Neural cell (in vitro differentiated cells): Measurements from ENCODE around the gene SLC12A5. TPM values are rescaled to one million over a fixed set of nuclear protein-coding genes. Genes with fewer than 3 reads are reported as not detected.

Experiments
- H2AFZ ChIP-seq: fragments of 200-600, 300-800 bp; sonication (generic), shearing (Covaris generic); 2 replicates; pipeline ENCODE4 v1.6.0; 2014; ENCODE audit warnings: low read depth, mild to moderate bottlenecking, antibody characterized with exemption, low read length, moderate library complexity
- H3F3A ChIP-seq: fragments of 200-600 bp; shearing (Covaris generic); 2 replicates; pipeline ENCODE4 v1.6.1; 2016; ENCODE audit warnings: mild to moderate bottlenecking, moderate library complexity, mixed read lengths, antibody characterized with exemption, low read length; ENCODE audit not compliant: insufficient read depth, poor library complexity, severe bottlenecking
- H3K27ac ChIP-seq: fragments of 200-600, 300-800 bp; sonication (generic), shearing (Covaris generic); 2 replicates; pipeline ENCODE4 v1.5.1; 2014; ENCODE audit warnings: mild to moderate bottlenecking, low read length, moderate library complexity
- H3K27me3 ChIP-seq: fragments of 300-800, 200-600 bp; sonication (generic), shearing (Covaris generic); 2 replicates; pipeline ENCODE4 v1.6.0; 2014; ENCODE audit warnings: mild to moderate bottlenecking, low read depth, low read length, moderate library complexity; ENCODE audit not compliant: insufficient read depth
- H3K36me3 ChIP-seq: fragments of 300-800, 200-600 bp; sonication (generic), shearing (Covaris generic); 2 replicates; pipeline ENCODE4 v1.5.1; 2014; ENCODE audit warnings: mild to moderate bottlenecking, antibody characterized with exemption, low read length, moderate library complexity; ENCODE audit not compliant: insufficient read depth
- H3K4me2 ChIP-seq: fragments of 300-800, 200-600 bp; sonication (generic), shearing (Covaris generic); 2 replicates; pipeline ENCODE4 v1.6.0; 2014; ENCODE audit warnings: mild to moderate bottlenecking, low read length
- H3K4me3 ChIP-seq: fragments of 300-800, 200-600 bp; sonication (generic), shearing (Covaris generic); 2 replicates; pipeline ENCODE4 v1.5.1; 2014; ENCODE audit warnings: mild to moderate bottlenecking, low read length, moderate library complexity
- H3K79me2 ChIP-seq: fragments of 200-600 bp; shearing (Covaris generic); replicated peaks from 2 replicates; pipeline ENCODE4 v1.6.0; 2014; ENCODE audit warnings: mild to moderate bottlenecking, low read length, moderate library complexity; ENCODE audit not compliant: insufficient read depth
- H3K9ac ChIP-seq: fragments of 300-800, 200-600 bp; sonication (generic), shearing (Covaris generic); 2 replicates; pipeline ENCODE4 v1.6.1; 2016; ENCODE audit warnings: mild to moderate bottlenecking, low read length, mixed read lengths
- H3K9me2 ChIP-seq: fragments of 200-600 bp; shearing (Covaris generic); 2 replicates; pipeline ENCODE4 v1.6.1; 2016; ENCODE audit warnings: mild to moderate bottlenecking, low read length, mixed read lengths; ENCODE audit not compliant: insufficient read depth
- H3K9me3 ChIP-seq: fragments of 200-600, 300-800 bp; sonication (generic), shearing (Covaris generic); 2 replicates; pipeline ENCODE4 v1.6.1; 2016; ENCODE audit warnings: mild to moderate bottlenecking, mixed run types, low read length, moderate library complexity, mixed read lengths
- H4K20me1 ChIP-seq: fragments of 200-600 bp; shearing (Covaris generic); 2 replicates; pipeline ENCODE4 v1.6.1; 2016; ENCODE audit warnings: mild to moderate bottlenecking, mixed run types; ENCODE audit not compliant: insufficient read depth
- EP300 ChIP-seq: fragments of 450-650 bp; conservative IDR thresholded peaks from 2 replicates; pipeline ENCODE4 v1.6.1; 2014; ENCODE audit warnings: antibody characterized with exemption, mild to moderate bottlenecking, moderate library complexity; ENCODE audit not compliant: poor library complexity, severe bottlenecking
- EZH2 ChIP-seq: fragments of 200-600, 300-800 bp; shearing (Covaris generic), sonication (generic); IDR thresholded peaks from 2 replicates; pipeline ENCODE4 v1.6.1; 2014; ENCODE audit warnings: antibody characterized with exemption, low read length, borderline replicate concordance, mild to moderate bottlenecking; ENCODE audit not compliant: insufficient read depth, poor library complexity, severe bottlenecking
- MXI1 ChIP-seq: fragments of 450-650 bp; conservative IDR thresholded peaks from 2 replicates; pipeline ENCODE4 v1.6.1; 2014; ENCODE audit warnings: antibody characterized with exemption, mild to moderate bottlenecking; ENCODE audit not compliant: poor library complexity, severe bottlenecking
- POLR2AphosphoS5 ChIP-seq: IDR thresholded peaks from 2 replicates; pipeline ENCODE4 v1.6.1; 2012
- RAD21 ChIP-seq: fragments of 450-650 bp; conservative IDR thresholded peaks from 2 replicates; pipeline ENCODE4 v1.6.1; 2014; ENCODE audit warnings: antibody characterized with exemption, mild to moderate bottlenecking, moderate library complexity
- SMC3 ChIP-seq: fragments of 450-650 bp; conservative IDR thresholded peaks from 2 replicates; pipeline ENCODE4 v1.6.1; 2014; ENCODE audit warnings: antibody characterized with exemption, mild to moderate bottlenecking, moderate library complexity; ENCODE audit not compliant: poor library complexity
- TAF1 ChIP-seq: IDR thresholded peaks from 2 replicates; pipeline ENCODE4 v1.6.1; 2012; ENCODE audit warnings: low read depth
- polyA plus RNA-seq: library from polyadenylated mRNA; depleted of rRNA; stranded (reverse); fragments of >200 nt; gene quantifications from 2 replicates; pipeline ENCODE4 v1.2.3, GENCODE V29; 2014
- TF ChIP-seq, protein P1 (sequence below): IDR thresholded peaks from 2 replicates; pipeline ENCODE4 v1.6.1; 2012; ENCODE audit warnings: borderline replicate concordance
- TF ChIP-seq, protein P2 (sequence below): fragments of 450-650 bp; IDR thresholded peaks from 2 replicates; pipeline ENCODE4 v1.5.1; 2014; ENCODE audit warnings: antibody characterized with exemption, mild to moderate bottlenecking, moderate library complexity; ENCODE audit not compliant: poor library complexity, severe bottlenecking

Gene SLC12A5
- polyA plus RNA-seq, 1 donor from 2014 or later: 53.1 TPM

DNA sequence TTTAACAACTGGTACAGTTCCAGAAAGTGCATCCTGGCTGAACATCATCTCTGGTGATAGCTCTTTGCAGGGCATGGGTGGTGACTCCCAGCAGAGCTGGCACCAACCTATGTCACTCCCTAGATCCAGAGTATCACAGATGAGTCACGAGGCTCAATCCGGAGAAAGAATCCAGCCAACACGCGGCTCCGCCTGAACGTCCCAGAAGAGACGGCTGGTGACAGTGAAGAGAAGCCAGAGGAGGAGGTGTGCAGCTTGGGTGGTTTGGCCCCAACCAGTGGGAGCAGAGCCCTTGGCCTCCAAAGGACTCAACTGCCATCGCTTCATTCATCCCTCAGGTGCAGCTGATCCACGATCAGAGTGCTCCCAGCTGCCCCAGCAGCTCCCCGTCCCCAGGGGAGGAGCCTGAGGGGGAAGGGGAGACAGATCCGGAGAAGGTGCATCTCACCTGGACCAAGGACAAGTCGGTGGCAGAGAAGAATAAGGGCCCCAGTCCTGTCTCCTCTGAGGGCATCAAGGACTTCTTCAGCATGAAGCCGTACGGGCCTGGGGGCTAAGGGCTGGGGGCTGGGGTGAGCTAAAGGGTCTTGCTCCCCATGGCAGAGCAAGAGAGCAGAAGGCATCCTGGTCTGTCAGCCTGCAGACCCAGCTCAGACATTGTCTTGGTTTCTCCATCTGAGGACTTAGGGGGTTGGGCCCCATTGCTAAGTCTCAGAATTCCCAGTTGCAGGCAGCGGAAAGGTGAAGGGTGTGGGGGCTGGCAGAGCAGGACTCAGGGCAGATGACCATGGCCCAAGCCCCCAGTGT lies 27.2 kb downstream of the SLC12A5 start:
- Histone ChIP-seq H4K20me1 (no peaks in the 10 kb centered on the region), H3K4me3 (no peak overlapping the region), H3K9me3 (no peaks in the 10 kb centered on the region), H3K9me2 (no peaks in the 10 kb centered on the region), H3F3A (no peaks in the 10 kb centered on the region), H3K9ac (no peak overlapping the region), H3K27me3 (peaks cover 15% of the 10 kb centered on the region), H3K4me2 (no peak overlapping the region), H3K36me3 (peaks cover 11% of the 10 kb centered on the region), H2AFZ (no peak overlapping the region), H3K79me2 (no peaks in the 10 kb centered on the region), H3K27ac (no peak overlapping the region)
- TF ChIP-seq TAF1 (no peak), SMC3 (no peak), EP300 (no peak), RAD21 (no peak), POLR2AphosphoS5 (no peak), MXI1 (no peak), EZH2 (no peak)
- TF ChIP-seq, protein P1, sequence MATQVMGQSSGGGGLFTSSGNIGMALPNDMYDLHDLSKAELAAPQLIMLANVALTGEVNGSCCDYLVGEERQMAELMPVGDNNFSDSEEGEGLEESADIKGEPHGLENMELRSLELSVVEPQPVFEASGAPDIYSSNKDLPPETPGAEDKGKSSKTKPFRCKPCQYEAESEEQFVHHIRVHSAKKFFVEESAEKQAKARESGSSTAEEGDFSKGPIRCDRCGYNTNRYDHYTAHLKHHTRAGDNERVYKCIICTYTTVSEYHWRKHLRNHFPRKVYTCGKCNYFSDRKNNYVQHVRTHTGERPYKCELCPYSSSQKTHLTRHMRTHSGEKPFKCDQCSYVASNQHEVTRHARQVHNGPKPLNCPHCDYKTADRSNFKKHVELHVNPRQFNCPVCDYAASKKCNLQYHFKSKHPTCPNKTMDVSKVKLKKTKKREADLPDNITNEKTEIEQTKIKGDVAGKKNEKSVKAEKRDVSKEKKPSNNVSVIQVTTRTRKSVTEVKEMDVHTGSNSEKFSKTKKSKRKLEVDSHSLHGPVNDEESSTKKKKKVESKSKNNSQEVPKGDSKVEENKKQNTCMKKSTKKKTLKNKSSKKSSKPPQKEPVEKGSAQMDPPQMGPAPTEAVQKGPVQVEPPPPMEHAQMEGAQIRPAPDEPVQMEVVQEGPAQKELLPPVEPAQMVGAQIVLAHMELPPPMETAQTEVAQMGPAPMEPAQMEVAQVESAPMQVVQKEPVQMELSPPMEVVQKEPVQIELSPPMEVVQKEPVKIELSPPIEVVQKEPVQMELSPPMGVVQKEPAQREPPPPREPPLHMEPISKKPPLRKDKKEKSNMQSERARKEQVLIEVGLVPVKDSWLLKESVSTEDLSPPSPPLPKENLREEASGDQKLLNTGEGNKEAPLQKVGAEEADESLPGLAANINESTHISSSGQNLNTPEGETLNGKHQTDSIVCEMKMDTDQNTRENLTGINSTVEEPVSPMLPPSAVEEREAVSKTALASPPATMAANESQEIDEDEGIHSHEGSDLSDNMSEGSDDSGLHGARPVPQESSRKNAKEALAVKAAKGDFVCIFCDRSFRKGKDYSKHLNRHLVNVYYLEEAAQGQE: no peak
- TF ChIP-seq, protein P2, sequence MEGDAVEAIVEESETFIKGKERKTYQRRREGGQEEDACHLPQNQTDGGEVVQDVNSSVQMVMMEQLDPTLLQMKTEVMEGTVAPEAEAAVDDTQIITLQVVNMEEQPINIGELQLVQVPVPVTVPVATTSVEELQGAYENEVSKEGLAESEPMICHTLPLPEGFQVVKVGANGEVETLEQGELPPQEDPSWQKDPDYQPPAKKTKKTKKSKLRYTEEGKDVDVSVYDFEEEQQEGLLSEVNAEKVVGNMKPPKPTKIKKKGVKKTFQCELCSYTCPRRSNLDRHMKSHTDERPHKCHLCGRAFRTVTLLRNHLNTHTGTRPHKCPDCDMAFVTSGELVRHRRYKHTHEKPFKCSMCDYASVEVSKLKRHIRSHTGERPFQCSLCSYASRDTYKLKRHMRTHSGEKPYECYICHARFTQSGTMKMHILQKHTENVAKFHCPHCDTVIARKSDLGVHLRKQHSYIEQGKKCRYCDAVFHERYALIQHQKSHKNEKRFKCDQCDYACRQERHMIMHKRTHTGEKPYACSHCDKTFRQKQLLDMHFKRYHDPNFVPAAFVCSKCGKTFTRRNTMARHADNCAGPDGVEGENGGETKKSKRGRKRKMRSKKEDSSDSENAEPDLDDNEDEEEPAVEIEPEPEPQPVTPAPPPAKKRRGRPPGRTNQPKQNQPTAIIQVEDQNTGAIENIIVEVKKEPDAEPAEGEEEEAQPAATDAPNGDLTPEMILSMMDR: no peak

DNA sequence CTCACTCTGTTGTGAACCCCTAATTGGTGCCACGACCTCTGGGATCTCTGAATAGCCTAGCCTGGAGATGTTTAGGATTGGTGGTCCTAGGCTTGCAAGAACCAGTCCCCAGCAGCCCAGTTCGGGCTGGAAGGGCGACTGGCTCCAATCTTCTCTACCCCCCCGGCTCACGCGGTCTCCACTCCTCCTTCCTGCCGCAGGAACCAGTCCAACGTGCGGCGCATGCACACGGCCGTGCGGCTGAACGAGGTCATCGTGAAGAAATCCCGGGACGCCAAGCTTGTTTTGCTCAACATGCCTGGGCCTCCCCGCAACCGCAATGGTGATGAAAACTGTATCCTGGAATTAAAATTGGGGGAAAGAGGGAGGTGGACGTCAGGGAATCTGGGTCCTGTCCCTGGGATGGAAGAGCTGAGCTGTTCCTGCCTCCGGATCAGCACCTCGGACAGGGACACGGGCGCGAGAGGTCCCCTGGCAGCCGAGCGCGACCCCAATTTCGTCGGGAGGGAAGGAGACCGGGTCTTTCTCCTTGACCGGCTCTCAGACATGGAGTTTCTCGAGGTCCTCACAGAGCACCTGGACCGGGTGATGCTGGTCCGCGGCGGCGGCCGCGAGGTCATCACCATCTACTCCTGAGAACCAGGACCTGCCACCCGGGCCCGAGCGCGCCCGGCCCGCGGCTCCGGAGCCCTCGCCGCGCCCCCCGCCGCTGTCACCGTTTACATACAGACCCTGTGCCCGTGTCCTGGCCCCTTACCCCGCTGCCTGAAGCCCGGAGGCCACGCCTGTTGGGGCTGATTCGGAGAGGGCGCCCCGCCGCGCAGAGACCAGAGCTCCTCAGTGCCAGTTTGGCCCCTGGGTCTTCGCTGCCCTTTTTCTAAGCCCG lies 28.2 kb downstream of the SLC12A5 start:
- Histone ChIP-seq H3F3A (no peaks in the 10 kb centered on the region), H3K4me3 (no peak overlapping the region), H3K4me2 (no peak overlapping the region), H3K27me3 (peaks cover 15% of the 10 kb centered on the region), H3K27ac (no peak overlapping the region), H3K9me2 (no peaks in the 10 kb centered on the region), H3K9ac (no peak overlapping the region), H2AFZ (no peak overlapping the region), H3K9me3 (no peaks in the 10 kb centered on the region), H3K36me3 (peaks cover 8% of the 10 kb centered on the region), H3K79me2 (no peaks in the 10 kb centered on the region), H4K20me1 (no peaks in the 10 kb centered on the region)
- TF ChIP-seq TAF1 (no peak), SMC3 (no peak), MXI1 (no peak)
- TF ChIP-seq, protein P2: no peak
